OCI-LY3 (cell line): Measurements from ENCODE around the gene SLC25A2.

Experiments
- CTCF ChIP-seq: fragments of 200-600, 300-600 bp; sonication (generic); IDR thresholded peaks from 2 replicates; pipeline ENCODE4 v1.5.1; 2014; ENCODE audit warnings: antibody characterized with exemption, low read length, low read depth
- EZH2phosphoT487 ChIP-seq: fragments of 200-600 bp; shearing (Covaris generic); IDR thresholded peaks from 2 replicates; pipeline ENCODE4 v1.6.1; 2018; ENCODE audit warnings: antibody characterized with exemption, mixed run types, low read depth

- TF ChIP-seq CTCF (peak; percentile 67), EZH2phosphoT487 (no peak)
These were observed 16.6 kb upstream of the SLC25A2 start, which contains the start of gene TAF7 for GRCh38 chr5:141320225-141321169.
